H7 (cell line): ENCODE measurements around the gene ETF1. TPM values are rescaled to one million over a fixed set of nuclear protein-coding genes. Genes with fewer than 3 reads are reported as not detected.

Experiments
- DNase-seq: peaks from one replicate; pipeline ENCODE4 v3.0.0; 2012
- H3K27me3 ChIP-seq: 2 replicates; pipeline ENCODE4 v1.6.0; 2011; ENCODE audit warnings: mild to moderate bottlenecking, low read length; ENCODE audit not compliant: control insufficient read depth, insufficient read depth
- H3K36me3 ChIP-seq: replicated peaks from 2 replicates; pipeline ENCODE4 v1.5.1; 2011; ENCODE audit warnings: low read length; ENCODE audit not compliant: control insufficient read depth, insufficient read depth
- H3K4me3 ChIP-seq: 2 replicates; pipeline ENCODE4 v1.5.1; 2011; ENCODE audit warnings: low read depth, mild to moderate bottlenecking, control low read depth, low read length, moderate library complexity; ENCODE audit not compliant: insufficient read depth
- total RNA-seq: library from RNA; depleted of rRNA; stranded (reverse); fragments of >200 nt; shearing (Covaris generic); gene quantifications from 2 replicates; pipeline ENCODE4 v1.2.3, GENCODE V29; 2014

The ETF1 gene
- total RNA-seq, 1 experiment from 2014 or later: 113 TPM

DNA sequence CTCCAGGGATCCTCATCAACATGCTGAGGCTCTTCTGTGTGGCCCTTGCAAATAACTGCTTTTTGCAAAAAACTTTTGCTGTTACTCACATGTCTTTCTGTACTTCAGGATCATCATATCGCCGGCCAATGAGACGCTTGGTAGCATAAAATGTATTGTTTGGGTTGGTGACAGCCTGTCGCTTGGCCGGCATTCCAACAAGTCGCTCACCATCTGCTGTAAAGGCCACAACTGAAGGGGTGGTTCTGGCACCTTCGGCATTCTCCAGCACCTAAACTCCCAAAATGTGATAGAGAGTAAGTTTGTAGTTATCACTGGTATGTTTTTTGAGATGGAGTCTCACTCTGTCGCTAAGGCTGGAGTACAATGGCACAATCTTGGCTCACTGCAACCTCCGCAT lies 27.8 kb upstream of the ETF1 start:
- no peak for DNase-seq
- Histone ChIP-seq H3K27me3 (no peaks in the 10 kb centered on the region), H3K36me3 (peaks cover 60% of the 10 kb centered on the region), H3K4me3 (no peak overlapping the region)

DNA sequence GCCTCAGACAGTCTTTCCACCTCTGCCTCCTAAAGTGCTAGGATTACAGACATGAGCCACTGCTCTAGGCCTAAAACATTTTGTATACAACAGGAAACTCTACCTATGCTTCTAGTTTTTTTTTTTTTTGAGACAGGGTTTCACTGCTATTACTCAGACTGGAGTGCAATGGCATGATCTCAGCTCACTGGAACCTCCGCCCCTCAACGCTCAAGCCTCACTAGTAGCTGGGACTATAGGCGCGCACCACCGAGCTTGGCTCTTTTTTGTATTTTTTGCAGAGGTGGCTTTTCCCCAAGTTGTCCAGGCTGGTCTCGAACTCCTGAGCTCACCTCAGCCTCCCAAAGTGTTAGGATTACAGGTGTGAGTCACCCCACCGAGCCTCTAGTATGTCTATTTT lies 26.7 kb upstream of the ETF1 start:
- no peak overlapping the region for H3K4me3 ChIP-seq
- peaks cover 70% of the 10 kb centered on the region for H3K36me3 ChIP-seq
- no peak for DNase-seq
- H3K27me3 ChIP-seq: no peaks in the 10 kb centered on the region

DNA sequence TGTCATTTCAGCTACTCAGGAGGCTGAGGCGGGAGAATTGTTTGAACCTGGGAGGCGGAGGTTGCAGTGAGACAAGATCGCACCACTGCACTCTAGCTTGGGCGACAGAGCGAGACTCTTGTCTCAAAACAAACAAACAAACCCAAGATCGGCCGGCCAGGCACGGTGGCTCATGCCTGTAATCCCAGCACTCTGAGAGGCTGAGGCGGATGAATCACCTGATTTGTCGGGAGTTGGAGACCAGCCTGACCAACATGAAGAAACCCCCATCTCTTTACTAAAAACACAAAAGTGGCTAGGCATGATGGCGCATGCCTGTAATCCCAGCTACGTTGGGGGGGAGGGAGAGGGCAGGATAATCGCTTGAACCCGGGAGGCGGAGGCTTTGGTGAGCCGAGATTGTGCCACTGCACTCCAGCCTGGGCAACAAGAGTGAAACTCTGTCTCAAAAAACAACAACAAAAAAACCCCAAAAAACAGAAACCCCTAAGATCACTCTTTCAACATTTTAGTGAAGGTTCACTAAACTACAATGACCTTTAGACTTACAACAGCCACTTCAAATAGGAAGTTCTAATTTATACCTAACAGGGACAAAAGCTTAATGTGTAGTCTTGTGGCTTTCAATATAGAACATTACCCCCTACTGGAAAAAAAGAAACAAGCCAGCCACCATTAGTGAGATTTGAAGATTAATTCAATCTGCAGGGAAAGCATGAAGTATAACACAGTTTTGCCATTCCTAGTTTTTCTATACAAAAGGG lies 25.2 kb upstream of the ETF1 start:
- Histone ChIP-seq H3K36me3 (peaks cover 72% of the 10 kb centered on the region), H3K27me3 (no peaks in the 10 kb centered on the region), H3K4me3 (no peak overlapping the region)
- no peak for DNase-seq

DNA sequence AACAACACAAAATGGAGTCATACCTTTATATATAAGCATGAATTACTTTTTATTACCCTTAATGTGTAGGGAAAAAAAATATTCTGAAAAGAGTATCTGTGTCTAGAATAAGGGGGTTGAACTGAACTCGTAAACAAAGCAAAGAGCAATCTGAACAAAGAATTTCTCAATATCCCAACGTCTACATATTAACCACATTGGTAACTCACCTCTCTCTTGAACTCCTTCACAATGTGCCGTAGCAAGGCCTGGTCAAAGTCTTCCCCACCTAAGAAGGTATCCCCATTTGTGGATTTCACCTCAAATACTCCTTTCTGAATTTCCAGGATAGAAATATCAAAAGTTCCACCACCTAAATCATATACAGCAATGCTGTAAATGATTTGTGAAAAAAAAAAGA lies 23.8 kb upstream of the ETF1 start:
- H3K4me3 ChIP-seq: no peak overlapping the region
- H3K27me3 ChIP-seq: no peaks in the 10 kb centered on the region
- peaks cover 62% of the 10 kb centered on the region for H3K36me3 ChIP-seq
- DNase-seq: no peak

DNA sequence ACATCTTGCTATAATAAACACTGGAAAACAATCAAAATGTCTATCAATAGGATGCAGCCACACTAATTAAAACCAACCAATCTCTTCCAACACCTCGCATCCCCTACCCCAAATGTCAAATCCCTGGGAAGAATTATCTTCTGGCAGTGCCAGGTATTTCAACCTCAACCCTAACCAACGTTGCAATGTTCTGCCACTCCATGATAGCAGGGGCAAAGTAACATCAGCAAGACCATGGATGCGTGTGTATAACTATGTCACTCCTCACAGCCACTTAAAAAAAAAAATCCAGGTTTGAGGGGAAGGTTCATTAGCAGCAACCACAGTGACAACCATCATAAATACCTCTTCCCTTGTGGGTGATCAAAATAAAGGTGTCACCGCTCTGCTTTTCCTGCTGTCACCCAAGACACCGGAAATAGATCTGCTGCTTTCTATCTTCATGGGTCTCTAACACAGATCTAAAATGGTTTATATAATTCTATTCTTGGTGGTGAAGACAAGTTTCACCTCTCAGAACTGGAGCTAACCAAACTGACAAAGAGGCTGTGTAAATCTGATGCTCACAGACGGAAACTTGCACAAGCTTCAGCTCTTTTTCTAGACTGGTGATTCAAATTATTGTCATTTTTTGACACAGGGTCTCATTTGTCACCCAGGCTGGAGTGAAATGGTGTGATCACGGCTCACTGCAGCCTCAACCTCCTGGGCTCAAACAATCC lies 22.2 kb upstream of the ETF1 start:
- no peak for DNase-seq
- H3K4me3 ChIP-seq: no peak overlapping the region
- peaks cover 54% of the 10 kb centered on the region for H3K36me3 ChIP-seq
- H3K27me3 ChIP-seq: no peaks in the 10 kb centered on the region

DNA sequence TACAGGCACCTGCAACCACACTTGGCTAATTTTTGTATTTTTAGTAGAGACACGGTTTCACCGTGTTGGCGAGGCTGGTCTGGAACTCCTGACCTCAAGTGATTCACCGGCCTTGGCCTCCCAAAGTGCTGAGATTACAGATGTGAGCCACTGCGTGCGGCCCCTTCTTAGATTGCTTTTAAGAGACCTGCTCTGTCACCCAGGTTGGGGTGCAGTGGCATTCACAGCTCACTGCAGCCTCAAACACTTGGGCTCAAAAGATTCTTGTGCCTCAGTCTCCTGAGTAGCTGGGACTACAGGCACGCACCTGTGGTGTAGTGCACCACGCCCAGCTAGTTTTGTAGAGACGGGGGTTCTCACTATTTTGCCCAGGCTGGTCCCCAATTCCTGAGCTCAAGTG lies 21.2 kb upstream of the ETF1 start:
- no peaks in the 10 kb centered on the region for H3K27me3 ChIP-seq
- peaks cover 55% of the 10 kb centered on the region for H3K36me3 ChIP-seq
- no peak overlapping the region for H3K4me3 ChIP-seq
- no peak for DNase-seq

DNA sequence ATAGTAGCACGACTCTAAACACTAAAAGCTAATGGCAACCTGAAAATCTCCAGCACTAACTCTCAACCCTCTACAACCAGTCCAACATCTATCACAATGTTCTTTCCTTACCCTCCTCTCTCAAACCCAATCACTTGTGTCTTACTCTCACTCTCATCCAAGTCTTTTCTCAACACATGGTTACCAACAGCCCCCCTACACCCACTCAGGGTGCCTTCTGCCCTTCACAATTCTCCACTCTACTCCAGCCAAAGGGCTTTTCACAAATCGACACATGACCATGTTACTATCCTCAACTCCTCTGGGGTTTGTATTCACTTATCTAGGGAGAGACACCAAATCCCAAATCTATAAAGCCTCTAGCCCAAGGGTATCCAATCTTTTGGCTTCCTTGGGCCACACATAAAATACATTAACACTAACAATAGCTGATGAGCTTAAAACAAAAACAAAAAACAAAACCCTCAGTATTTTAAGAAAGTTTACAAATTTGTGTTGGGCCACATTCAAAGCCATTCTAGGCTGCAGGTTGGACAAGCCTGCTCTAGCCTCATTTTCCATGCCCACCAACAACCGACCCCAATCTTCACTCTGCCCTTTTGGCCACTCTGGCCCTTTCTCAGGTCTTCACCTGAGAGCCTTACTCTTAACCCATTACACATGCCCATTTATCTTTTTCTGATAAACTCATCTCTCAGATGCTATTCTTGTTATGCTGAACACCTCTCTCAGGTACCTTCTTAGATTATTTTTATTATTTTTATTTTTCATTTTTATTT lies 20.5 kb upstream of the ETF1 start:
- H3K27me3 ChIP-seq: no peaks in the 10 kb centered on the region
- no peak overlapping the region for H3K4me3 ChIP-seq
- peaks cover 59% of the 10 kb centered on the region for H3K36me3 ChIP-seq
- DNase-seq: no peak

DNA sequence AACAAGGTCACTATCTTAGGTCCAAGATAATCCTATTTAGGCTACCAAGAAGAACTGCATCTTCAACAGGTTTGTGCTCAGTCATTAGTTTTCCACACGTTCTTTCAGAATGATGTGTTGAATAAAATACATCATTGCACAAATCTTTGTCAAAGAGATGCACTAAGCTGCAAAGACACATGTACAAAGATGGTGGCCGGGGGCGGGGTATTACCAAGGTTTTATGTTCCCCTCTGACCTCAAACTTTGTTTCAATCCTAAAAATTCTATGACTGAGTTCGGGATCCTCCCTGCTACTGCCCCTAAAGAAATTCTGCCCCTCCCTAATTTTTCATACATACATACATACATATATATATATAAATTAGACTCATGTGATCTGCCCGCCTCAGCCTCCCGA lies 17.9 kb upstream of the ETF1 start:
- H3K36me3 ChIP-seq: peaks cover 65% of the 10 kb centered on the region
- no peak overlapping the region for H3K4me3 ChIP-seq
- no peak for DNase-seq
- H3K27me3 ChIP-seq: no peaks in the 10 kb centered on the region

DNA sequence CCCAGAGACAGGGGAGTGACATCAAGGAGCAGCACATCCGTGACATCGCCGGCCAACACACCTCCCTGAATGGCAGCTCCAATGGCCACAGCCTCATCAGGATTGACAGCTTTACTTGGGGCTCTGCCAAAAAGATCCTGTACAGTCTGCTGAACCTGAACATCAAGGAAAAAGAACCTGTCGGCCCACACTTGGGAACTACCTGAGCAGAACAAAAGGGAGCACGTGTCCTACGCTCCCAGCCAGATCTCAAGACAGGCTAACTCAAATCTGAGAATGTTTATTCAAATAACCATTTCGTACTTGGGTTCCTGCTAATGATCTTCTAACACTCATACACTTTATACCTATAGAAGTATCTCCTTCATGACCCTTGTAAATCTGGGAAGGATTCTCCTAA lies 16.9 kb upstream of the ETF1 start:
- peaks cover 63% of the 10 kb centered on the region for H3K36me3 ChIP-seq
- DNase-seq: no peak

DNA sequence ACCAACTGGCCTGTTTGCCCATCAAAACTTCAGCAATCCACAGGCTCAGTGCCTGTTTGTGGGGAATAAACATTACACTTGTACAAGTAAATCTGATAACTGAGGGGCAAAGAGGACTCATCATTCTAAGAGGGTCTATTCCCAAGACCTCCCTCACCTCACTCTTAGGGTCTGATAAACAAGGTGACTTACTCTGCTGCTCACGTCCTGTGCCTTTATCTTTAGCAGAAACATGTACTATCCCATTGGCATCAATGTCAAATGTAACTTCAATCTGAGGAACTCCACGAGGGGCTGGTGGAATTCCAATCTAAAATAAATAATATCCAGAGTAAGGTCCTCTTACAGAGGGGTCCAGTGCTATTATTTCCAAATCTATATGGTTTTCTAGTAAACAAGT lies 14.6 kb upstream of the ETF1 start:
- H3K4me3 ChIP-seq: no peak overlapping the region
- peaks cover 57% of the 10 kb centered on the region for H3K36me3 ChIP-seq
- no peak for DNase-seq
- no peaks in the 10 kb centered on the region for H3K27me3 ChIP-seq

More for the DNA sequence above, 16.9 kb upstream of the ETF1 start:
- H3K4me3 ChIP-seq: no peak overlapping the region
- no peaks in the 10 kb centered on the region for H3K27me3 ChIP-seq

DNA sequence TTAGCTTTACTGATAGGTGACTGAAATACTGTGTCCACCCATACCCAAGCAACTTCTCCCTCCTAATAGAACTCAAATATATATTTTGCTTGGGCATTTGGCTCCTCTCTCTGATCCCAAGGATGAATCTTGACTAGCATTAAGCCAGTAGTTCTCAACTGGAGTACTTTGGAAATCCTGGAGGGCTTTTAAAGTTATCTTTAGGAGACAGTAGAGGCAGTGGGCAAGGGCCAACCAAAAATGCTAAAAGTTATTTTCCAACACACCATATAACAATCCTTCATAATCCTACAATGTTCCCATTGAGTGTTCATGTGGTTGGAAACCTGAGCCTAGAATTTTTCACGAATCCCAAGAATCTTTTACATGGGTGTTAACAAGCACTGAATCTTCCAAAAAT lies 11.1 kb upstream of the ETF1 start:
- H3K4me3 ChIP-seq: no peak overlapping the region
- H3K36me3 ChIP-seq: peaks cover 39% of the 10 kb centered on the region
- H3K27me3 ChIP-seq: no peaks in the 10 kb centered on the region
- DNase-seq: no peak

DNA sequence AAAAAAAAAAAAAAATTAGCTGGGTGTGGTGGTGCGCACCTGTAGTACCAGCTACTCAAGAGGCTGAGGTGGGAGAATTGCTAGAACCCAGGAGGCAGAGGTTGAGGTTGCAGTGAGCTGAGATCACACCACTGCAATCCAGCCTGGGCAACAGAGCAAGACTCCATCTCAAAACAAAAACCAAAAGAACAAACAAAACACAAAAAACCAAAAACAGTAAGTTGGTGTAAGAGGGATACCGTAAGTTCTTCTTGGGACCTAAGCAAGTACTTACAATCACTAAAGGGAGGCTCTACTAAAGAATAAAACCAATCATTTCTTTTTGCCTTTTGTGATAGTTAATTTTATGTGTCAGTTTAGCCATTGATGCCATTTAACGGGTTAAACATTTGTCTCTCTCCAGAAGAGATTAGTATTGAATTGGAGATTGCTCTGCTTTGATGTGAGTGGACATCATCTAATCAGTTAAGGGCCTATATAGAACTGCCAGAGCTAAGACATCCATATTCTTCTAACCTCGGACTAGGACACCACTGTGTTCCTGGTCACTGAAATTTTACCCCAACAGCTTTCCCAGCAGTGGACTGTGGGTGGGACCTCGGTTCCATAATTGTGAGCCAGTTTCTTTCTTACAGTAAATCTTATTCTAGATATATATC lies 10.5 kb upstream of the ETF1 start:
- Histone ChIP-seq H3K27me3 (no peaks in the 10 kb centered on the region), H3K4me3 (no peak overlapping the region), H3K36me3 (peaks cover 33% of the 10 kb centered on the region)
- DNase-seq: no peak

DNA sequence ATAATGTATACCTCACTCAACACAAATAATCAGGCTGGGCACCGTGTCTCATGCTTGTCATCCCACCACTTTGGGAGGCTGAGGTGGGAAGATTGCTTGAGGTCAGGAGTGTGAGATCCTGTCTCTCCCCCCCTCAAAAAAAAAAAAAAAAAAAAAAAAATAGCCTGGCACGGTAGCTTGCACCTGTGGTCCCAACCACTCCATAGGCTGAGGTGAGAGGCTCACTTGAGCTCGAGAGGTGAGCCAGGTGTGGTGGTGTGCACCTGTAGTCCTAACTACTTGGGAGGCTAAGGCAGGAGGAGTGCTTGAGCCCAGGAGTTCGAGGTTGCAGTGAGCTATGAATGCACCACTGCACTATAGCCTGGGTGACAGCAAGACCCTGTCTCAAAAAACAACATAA lies 9.6 kb upstream of the ETF1 start:
- Histone ChIP-seq H3K27me3 (no peaks in the 10 kb centered on the region), H3K4me3 (no peak overlapping the region), H3K36me3 (peaks cover 25% of the 10 kb centered on the region)
- no peak for DNase-seq

DNA sequence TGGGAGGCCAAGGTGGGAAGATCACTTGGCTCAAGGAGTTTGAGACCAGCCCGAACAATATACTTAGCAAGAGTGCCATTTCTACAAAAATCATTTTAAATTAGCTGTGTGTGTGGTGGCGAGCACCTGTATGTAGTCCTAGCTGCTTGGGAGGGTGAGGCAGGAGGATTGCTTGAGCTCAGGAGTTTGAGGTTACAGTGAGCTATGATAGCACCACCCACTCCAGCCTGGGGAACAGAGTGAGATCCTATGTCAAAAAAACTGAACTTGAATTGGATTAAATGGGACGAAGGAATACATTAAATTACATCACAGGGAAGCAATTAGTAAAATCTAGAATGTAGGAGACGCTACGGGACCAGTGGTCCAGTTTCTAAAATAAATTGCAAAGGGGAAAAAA lies 6.4 kb upstream of the ETF1 start:
- H3K27me3 ChIP-seq: no peaks in the 10 kb centered on the region
- no peak for DNase-seq
- no peaks in the 10 kb centered on the region for H3K36me3 ChIP-seq
- no peak overlapping the region for H3K4me3 ChIP-seq
